HG02884 (cell line): Measurements from ENCODE around the gene ZNF99.
"Not testable (repeated sequence)": the region's sequence is repeated elsewhere in the genome, so short reads cannot be mapped to it uniquely, and the experiment has no call there.

Experiments used
- ATAC-seq: cut with Tn5 transposase; IDR thresholded peaks from one replicate; pipeline ENCODE4 v1.9.1; 2021; ENCODE audit warnings: mild to moderate bottlenecking, moderate library complexity; ENCODE audit not compliant: unreplicated experiment

ZNF99 gene

GRCh38 chr19:22783651-22784410 is at the start of gene ZNF99:
Gene ZNF99 (minus strand): TSS chr19:22784151. CDS start chr19:22784016, 135 bp downstream.
- ATAC-seq: no peak

GRCh38 chr19:22832031-22832762 is 48.2 kb upstream of the ZNF99 start, which contains the start of gene ZNF723:
Gene ZNF723 (plus strand): TSS chr19:22832291. CDS start chr19:22832380, 89 bp downstream.
- no peak for ATAC-seq

- ATAC-seq: no peak
Observed at GRCh38 chr19:22831211-22831610, 47.3 kb upstream of the ZNF99 start.

- no peak for ATAC-seq
Observed at GRCh38 chr19:22814124-22814523, 30.2 kb upstream of the ZNF99 start.

- no peak for ATAC-seq
Observed at GRCh38 chr19:22807061-22807835, 23.3 kb upstream of the ZNF99 start.

- no peak for ATAC-seq
Observed at GRCh38 chr19:22806418-22806817, 22.5 kb upstream of the ZNF99 start.

GRCh38 chr19:22797040-22797439 is 13.1 kb upstream of the ZNF99 start:
- ATAC-seq: no peak

GRCh38 chr19:22792863-22793262 is 8.9 kb upstream of the ZNF99 start:
- not testable (repeated sequence) for ATAC-seq

GRCh38 chr19:22735911-22736645 is 47.9 kb downstream of the ZNF99 start:
- ATAC-seq: no peak

- no peak for ATAC-seq
Observed at GRCh38 chr19:22733691-22734090, 50.3 kb downstream of the ZNF99 start.

- not testable (repeated sequence) for ATAC-seq
Observed at GRCh38 chr19:22728214-22728613, 55.7 kb downstream of the ZNF99 start.

GRCh38 chr19:22721533-22721932 is 62.4 kb downstream of the ZNF99 start:
- ATAC-seq: not testable (repeated sequence)

GRCh38 chr19:22708983-22709382 is 75.0 kb downstream of the ZNF99 start:
- ATAC-seq: no peak

- not testable (repeated sequence) for ATAC-seq
Observed at GRCh38 chr19:22703096-22703495, 80.9 kb downstream of the ZNF99 start.

- ATAC-seq: not testable (repeated sequence)
Observed at GRCh38 chr19:22702661-22703060, 81.3 kb downstream of the ZNF99 start.
